Measurements from ENCODE around the gene PLCD3. TPM values are rescaled to one million over a fixed set of nuclear protein-coding genes. Genes with fewer than 3 reads are reported as not detected.
A peak's percentile ranks its signal among the peaks of the same experiment; 100 is the strongest.

The PLCD3 gene
- total and polyA plus RNA-seq, 10 of the 15 experiments (the other 5 are each of a cell fraction or from before 2014, with no cell fraction given): 0.02 to 1.6 (median 0.44) TPM

DNA sequence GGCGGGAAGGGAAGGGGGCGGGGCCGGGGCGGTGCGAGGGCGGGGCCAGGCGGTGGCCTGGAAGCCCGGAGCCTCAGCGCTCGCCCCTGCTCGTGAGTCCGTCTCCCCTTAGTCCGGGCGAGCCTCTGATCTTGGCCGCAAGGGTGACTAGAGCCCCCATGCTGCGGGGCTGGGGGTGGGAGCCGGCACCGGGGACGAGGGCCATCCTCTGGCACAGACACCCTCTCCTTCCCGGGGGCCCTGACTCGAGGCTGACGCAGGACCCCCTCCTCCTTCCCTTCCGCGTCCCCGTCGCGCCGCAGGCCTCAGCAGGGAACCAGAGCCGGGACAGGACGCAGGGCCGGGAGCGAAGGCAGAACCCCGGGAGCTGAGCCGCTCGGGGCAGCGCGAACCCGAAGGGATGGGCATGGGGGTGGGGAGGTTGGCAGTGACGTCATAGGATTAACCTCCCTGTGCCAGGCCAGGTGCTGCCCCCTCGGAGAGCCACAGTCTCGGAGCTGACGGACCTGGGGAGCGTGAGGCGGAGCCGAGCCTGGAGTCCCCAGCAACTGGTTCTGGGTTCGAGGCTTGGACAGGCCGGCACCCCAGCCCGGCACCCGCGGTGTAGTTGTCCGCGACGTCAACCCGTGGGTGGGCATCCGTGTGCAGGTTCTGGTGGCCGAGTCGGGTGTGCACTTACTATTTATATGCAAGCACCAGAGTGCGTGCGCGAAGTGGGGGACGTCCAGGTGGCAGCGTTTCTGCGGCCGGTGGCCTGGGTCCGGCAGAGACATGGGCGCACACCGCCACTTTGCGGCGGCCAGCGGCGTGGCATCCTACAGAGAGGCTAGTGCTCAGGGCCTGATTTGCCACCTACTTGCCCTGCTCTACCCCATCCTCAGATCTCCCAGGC lies 503 bp upstream of the PLCD3 start (continued):
- TF ChIP-seq, protein P1, sequence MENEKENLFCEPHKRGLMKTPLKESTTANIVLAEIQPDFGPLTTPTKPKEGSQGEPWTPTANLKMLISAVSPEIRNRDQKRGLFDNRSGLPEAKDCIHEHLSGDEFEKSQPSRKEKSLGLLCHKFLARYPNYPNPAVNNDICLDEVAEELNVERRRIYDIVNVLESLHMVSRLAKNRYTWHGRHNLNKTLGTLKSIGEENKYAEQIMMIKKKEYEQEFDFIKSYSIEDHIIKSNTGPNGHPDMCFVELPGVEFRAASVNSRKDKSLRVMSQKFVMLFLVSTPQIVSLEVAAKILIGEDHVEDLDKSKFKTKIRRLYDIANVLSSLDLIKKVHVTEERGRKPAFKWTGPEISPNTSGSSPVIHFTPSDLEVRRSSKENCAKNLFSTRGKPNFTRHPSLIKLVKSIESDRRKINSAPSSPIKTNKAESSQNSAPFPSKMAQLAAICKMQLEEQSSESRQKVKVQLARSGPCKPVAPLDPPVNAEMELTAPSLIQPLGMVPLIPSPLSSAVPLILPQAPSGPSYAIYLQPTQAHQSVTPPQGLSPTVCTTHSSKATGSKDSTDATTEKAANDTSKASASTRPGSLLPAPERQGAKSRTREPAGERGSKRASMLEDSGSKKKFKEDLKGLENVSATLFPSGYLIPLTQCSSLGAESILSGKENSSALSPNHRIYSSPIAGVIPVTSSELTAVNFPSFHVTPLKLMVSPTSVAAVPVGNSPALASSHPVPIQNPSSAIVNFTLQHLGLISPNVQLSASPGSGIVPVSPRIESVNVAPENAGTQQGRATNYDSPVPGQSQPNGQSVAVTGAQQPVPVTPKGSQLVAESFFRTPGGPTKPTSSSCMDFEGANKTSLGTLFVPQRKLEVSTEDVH (IDR thresholded peaks at IDR 0.05; ENCODE audit: low read depth, partially characterized antibody): no peak
- no peak for TF ChIP-seq NFIC (IDR thresholded peaks at IDR 0.05; ENCODE audit: low read depth, low read length)
- peak in 1 of 2 experiments; percentile 45; a peak in 2 of 4 replicates for TF ChIP-seq BHLHE40 (IDR thresholded peaks at IDR 0.05; ENCODE audit: borderline replicate concordance in 1 of 2, low read depth in 2 of 2, low read length in 1 of 2)
- no peak for TF ChIP-seq SRF (IDR thresholded peaks at IDR 0.05; ENCODE audit: low read depth in 2 of 2, low read length in 2 of 2)
- peak; percentile 66; the same call in 1 of the 2 replicates for TF ChIP-seq CREB1 (IDR thresholded peaks at IDR 0.05; ENCODE audit: low read depth)
- TF ChIP-seq, protein P2, sequence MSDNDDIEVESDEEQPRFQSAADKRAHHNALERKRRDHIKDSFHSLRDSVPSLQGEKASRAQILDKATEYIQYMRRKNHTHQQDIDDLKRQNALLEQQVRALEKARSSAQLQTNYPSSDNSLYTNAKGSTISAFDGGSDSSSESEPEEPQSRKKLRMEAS (IDR thresholded peaks at IDR 0.05; ENCODE audit: low read depth, low read length): peak; percentile 5; the same call in 1 of the 2 replicates
- TF ChIP-seq, protein P3, sequence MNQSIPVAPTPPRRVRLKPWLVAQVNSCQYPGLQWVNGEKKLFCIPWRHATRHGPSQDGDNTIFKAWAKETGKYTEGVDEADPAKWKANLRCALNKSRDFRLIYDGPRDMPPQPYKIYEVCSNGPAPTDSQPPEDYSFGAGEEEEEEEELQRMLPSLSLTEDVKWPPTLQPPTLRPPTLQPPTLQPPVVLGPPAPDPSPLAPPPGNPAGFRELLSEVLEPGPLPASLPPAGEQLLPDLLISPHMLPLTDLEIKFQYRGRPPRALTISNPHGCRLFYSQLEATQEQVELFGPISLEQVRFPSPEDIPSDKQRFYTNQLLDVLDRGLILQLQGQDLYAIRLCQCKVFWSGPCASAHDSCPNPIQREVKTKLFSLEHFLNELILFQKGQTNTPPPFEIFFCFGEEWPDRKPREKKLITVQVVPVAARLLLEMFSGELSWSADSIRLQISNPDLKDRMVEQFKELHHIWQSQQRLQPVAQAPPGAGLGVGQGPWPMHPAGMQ (IDR thresholded peaks at IDR 0.05; ENCODE audit: borderline replicate concordance): no peak
- TF ChIP-seq, protein P4, sequence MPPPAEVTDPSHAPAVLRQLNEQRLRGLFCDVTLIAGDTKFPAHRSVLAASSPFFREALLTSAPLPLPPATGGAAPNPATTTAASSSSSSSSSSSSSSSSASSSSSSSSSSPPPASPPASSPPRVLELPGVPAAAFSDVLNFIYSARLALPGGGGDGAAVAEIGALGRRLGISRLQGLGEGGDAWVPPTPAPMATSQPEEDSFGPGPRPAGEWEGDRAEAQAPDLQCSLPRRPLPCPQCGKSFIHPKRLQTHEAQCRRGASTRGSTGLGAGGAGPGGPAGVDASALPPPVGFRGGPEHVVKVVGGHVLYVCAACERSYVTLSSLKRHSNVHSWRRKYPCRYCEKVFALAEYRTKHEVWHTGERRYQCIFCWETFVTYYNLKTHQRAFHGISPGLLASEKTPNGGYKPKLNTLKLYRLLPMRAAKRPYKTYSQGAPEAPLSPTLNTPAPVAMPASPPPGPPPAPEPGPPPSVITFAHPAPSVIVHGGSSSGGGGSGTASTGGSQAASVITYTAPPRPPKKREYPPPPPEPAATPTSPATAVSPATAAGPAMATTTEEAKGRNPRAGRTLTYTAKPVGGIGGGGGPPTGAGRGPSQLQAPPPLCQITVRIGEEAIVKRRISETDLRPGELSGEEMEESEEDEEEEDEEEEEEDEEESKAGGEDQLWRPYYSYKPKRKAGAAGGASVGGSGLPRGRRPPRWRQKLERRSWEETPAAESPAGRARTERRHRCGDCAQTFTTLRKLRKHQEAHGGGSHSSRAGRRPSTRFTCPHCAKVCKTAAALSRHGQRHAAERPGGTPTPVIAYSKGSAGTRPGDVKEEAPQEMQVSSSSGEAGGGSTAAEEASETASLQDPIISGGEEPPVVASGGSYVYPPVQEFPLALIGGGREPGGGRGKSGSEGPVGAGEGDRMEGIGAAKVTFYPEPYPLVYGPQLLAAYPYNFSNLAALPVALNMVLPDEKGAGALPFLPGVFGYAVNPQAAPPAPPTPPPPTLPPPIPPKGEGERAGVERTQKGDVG (CRISPR knock-in tag; IDR thresholded peaks at IDR 0.05): no peak
- TF ChIP-seq CHD2 (IDR thresholded peaks at IDR 0.05; ENCODE audit: borderline replicate concordance, low read depth, low read length): no peak
- no peak for TF ChIP-seq HSF1 (IDR thresholded peaks at IDR 0.05; ENCODE audit: low read depth, low read length)
- TF ChIP-seq BRCA1 (IDR thresholded peaks at IDR 0.05; ENCODE audit: low read depth, low read length): no peak
- no peak for TF ChIP-seq CEBPB (IDR thresholded peaks at IDR 0.05; ENCODE audit: borderline replicate concordance in 1 of 2, low read depth in 2 of 2, low read length in 2 of 2)
- TF ChIP-seq RUNX3 (IDR thresholded peaks at IDR 0.05; ENCODE audit: low read length): peak; percentile 31; the same call in 1 of the 2 replicates
- TF ChIP-seq CBFB (IDR thresholded peaks at IDR 0.05; ENCODE audit: low read depth): no peak
- peak; percentile 85 for TF ChIP-seq CREM (IDR thresholded peaks at IDR 0.05; ENCODE audit: low read depth)
- TF ChIP-seq EP300 (IDR thresholded peaks at IDR 0.05; ENCODE audit: borderline replicate concordance in 1 of 2, control insufficient read depth in 1 of 2, low read depth in 2 of 2, low read length in 2 of 2): no peak
- peak; percentile 32; the same call in 1 of the 2 replicates for TF ChIP-seq TCF12 (IDR thresholded peaks at IDR 0.05; ENCODE audit: low read depth, low read length)
